Type B pancreatic cell (in vitro differentiated cells): ENCODE measurements around the gene GALM. TPM values are rescaled to one million over a fixed set of nuclear protein-coding genes. Genes with fewer than 3 reads are reported as not detected.

Source experiments
- DNase-seq: peaks from one replicate; pipeline ENCODE4 v3.0.0; 2021; ENCODE audit warnings: mixed read lengths; ENCODE audit not compliant: unreplicated experiment; ENCODE audit errors: extremely low spot score
- H3K27ac Mint-ChIP-seq: 2 replicates; pipeline ENCODE4 v1.8.0; 2021; ENCODE audit warnings: mild to moderate bottlenecking, mixed read lengths
- H3K27me3 Mint-ChIP-seq: 2 replicates; pipeline ENCODE4 v1.8.0; 2021; ENCODE audit warnings: mixed read lengths
- H3K36me3 Mint-ChIP-seq: 2 replicates; pipeline ENCODE4 v1.8.0; 2021; ENCODE audit warnings: mixed read lengths
- H3K4me1 Mint-ChIP-seq: one replicate; pipeline ENCODE4 v1.8.0; 2021; ENCODE audit warnings: mixed read lengths; ENCODE audit not compliant: unreplicated experiment
- H3K4me3 Mint-ChIP-seq: 2 replicates; pipeline ENCODE4 v1.8.0; 2021; ENCODE audit warnings: mild to moderate bottlenecking, mixed read lengths
- H3K9me3 Mint-ChIP-seq: 2 replicates; pipeline ENCODE4 v1.8.0; 2021; ENCODE audit warnings: mixed read lengths
- total RNA-seq: library from RNA; stranded (reverse); gene quantifications from 2 replicates; pipeline ENCODE4 v1.2.1, GENCODE V29; 2021; ENCODE audit warnings: low replicate concordance
- TF ChIP-seq, protein P1 (sequence below): fragments of 200-600 bp; sonication (generic); conservative IDR thresholded peaks from 2 replicates; pipeline ENCODE4 v1.5.0; 2021; ENCODE audit warnings: antibody characterized with exemption, mild to moderate bottlenecking

Gene GALM
- total RNA-seq, 1 donor from 2014 or later: 16.1 TPM

DNA sequence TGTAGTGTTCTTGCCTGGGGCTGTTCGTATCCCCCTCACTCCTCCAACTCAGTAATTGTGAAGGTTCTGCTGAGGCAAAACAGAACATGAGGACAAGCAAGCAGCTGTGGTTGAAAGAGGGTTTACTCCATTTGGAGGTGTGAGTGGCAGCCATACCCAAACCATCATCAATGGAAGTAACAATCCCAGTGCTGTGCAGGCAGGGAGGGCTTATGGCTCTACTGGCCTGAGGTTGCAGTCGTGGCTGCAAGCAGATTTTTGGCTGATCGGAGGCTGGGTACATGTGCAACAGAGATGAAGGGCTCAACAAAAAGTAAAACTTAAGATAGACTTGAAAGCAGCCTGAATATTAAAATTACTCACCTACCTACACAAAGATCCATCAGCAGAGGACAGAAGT, 72.0 kb downstream of the GALM start:
- Mint-ChIP-seq H3K27ac (peak overlapping the region; percentile 98), H3K4me3 (no peak overlapping the region), H3K4me1 (peaks cover 30% of the 10 kb centered on the region), H3K9me3 (no peaks in the 10 kb centered on the region), H3K36me3 (peaks cover 35% of the 10 kb centered on the region), H3K27me3 (no peaks in the 10 kb centered on the region)
- no peak for DNase-seq
- TF ChIP-seq, protein P1, sequence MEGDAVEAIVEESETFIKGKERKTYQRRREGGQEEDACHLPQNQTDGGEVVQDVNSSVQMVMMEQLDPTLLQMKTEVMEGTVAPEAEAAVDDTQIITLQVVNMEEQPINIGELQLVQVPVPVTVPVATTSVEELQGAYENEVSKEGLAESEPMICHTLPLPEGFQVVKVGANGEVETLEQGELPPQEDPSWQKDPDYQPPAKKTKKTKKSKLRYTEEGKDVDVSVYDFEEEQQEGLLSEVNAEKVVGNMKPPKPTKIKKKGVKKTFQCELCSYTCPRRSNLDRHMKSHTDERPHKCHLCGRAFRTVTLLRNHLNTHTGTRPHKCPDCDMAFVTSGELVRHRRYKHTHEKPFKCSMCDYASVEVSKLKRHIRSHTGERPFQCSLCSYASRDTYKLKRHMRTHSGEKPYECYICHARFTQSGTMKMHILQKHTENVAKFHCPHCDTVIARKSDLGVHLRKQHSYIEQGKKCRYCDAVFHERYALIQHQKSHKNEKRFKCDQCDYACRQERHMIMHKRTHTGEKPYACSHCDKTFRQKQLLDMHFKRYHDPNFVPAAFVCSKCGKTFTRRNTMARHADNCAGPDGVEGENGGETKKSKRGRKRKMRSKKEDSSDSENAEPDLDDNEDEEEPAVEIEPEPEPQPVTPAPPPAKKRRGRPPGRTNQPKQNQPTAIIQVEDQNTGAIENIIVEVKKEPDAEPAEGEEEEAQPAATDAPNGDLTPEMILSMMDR: no peak

DNA sequence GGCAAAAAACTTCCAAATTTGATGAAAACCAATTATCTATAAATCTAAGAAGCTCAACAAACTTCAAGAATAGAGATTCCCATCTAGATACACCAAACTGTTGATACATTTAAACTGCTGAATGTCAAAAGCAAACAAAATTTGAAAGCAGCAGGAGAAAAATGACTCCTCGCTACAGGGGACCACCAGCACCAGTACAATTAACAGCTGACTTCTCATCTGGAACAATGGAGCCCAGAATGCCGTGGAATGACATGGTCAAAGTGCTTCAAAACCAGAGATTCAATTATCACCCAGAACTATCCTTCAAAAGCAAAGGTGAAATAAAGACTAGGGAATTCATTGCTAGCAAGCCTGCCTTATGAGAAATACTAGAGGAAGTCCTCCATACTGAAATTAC, 73.6 kb downstream of the GALM start:
- TF ChIP-seq, protein P1: no peak
- Mint-ChIP-seq H3K27ac (no peak overlapping the region), H3K27me3 (no peaks in the 10 kb centered on the region), H3K36me3 (peaks cover 41% of the 10 kb centered on the region), H3K4me3 (no peak overlapping the region), H3K4me1 (peaks cover 29% of the 10 kb centered on the region), H3K9me3 (no peaks in the 10 kb centered on the region)
- DNase-seq: no peak

DNA sequence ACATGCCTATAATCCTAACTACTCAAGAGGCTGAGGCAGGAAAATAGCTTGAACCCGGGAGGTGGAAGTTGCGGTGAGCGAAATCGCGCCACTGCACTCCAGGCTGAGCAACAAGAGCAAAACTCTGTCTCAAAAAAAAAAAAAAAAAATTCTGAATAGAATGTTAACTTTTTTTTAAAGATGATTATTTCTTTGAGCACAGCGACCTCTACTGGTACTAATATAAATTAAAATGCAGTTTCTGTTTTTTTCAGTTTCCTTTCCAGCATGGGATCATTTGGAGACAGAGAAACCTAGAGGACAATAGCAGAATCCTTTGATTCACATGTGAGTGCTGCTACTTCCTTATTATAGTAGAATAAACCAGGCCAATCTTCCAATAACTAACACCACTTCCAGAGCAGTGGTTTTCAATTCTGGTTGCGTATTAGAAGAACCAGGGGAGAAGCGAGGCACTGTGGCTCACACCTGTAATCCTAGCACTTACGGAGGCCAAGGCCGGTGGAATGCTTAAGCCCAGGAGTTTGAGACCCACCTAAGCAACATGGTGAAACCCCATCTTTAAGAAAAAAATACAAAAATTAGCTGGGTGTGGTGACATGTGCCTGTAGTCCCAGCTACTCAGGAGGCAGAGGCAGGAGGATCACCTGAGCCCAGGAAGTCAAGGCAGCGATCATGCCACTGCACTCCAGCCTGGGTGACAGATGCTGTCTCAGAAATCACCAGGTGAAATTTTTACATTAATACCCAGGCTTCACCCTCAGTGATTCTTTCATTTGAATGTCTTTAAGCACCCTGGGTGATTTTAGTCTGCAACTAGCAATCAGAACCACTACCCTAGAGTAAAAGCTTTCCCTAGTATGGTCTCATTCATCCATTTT, 75.2 kb downstream of the GALM start:
- Mint-ChIP-seq H3K27ac (peak overlapping the region; percentile 79), H3K36me3 (peaks cover 52% of the 10 kb centered on the region), H3K4me3 (no peak overlapping the region)

DNA sequence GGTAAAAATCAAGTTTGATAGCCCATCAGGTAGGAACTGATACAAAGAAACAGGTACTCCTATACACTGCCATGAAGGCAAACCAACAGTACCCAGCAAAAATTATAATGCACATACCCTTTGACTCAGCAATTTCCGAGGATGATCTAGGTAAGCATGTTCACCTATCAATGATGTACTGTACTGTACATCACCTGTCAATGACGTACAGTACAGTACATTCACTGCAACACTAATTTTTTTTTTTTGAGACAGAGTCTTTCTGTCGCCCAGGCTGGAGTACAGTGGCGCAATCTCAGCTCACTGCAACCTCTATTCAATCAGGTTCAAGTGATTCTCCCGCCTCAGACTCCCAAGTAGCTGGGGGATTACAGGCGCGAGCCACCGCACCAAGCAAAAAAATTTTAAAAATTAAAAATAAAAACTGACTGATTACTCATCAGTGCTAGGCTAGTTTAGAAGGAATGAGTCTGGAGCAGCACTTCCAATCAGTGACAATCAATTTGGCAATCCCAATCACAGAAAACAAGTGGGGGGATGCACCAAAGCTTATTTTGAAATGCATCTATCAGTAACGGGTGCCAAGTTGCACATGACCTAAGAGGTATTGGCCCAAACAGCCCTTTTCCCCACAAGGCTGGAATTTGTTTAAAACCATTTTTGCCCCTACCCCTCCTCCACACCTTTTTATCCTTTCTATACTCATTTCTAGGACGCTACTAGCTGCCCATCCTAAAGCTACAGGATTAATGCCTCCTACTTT, 77.1 kb downstream of the GALM start:
- no peaks in the 10 kb centered on the region for H3K9me3 Mint-ChIP-seq
- no peak for DNase-seq
- H3K4me3 Mint-ChIP-seq: no peak overlapping the region
- no peak overlapping the region for H3K27ac Mint-ChIP-seq
- TF ChIP-seq, protein P1: no peak
- H3K27me3 Mint-ChIP-seq: no peaks in the 10 kb centered on the region
- H3K36me3 Mint-ChIP-seq: peaks cover 66% of the 10 kb centered on the region
- H3K4me1 Mint-ChIP-seq: peaks cover 22% of the 10 kb centered on the region

More for the DNA sequence above, 75.2 kb downstream of the GALM start:
- no peak for DNase-seq
- Mint-ChIP-seq H3K27me3 (no peaks in the 10 kb centered on the region), H3K9me3 (no peaks in the 10 kb centered on the region), H3K4me1 (peaks cover 18% of the 10 kb centered on the region)
- TF ChIP-seq, protein P1: peak; percentile 83

DNA sequence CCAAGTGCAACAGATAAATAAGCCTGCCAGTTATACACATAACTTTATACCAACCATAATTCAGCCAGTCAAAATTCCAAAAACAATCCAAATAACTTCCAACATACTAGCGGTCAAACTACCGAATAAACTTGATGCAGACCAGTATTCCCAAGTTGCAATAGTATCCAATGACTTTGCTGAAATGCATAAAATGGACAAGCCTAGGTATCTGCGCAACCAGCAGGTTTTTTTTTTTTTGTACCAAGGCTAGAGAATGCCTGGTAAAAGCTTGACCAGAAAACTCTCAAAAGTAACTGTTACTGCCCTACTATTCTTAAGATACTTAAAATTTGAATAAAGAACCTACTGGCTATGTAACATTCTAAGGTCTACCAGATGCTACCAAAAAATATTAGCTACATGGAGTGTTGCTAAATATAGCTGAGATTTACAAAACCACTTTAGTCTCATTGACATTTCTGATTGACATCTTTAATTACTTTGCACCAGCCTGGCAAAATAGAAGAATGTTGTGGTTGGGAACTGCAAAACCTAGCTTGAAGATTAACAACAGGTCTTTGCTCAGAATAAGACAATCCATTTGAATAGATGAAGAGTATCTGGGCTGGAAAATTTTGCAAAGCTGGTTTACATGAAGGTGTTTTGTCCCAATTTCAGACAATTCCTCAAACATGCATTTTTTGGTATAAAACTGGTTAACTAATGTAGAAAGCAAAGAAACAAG, 77.9 kb downstream of the GALM start:
- H3K4me3 Mint-ChIP-seq: no peak overlapping the region
- H3K4me1 Mint-ChIP-seq: peaks cover 23% of the 10 kb centered on the region
- TF ChIP-seq, protein P1: no peak
- DNase-seq: no peak
- H3K27me3 Mint-ChIP-seq: no peaks in the 10 kb centered on the region
- H3K27ac Mint-ChIP-seq: peak overlapping the region; percentile 63
- H3K9me3 Mint-ChIP-seq: no peaks in the 10 kb centered on the region
- peaks cover 68% of the 10 kb centered on the region for H3K36me3 Mint-ChIP-seq
